Measurements from ENCODE around the gene PLXNA4.
"Not testable (repeated sequence)": the region's sequence is repeated elsewhere in the genome, so short reads cannot be mapped to it uniquely, and the experiment has no call there.

DNA sequence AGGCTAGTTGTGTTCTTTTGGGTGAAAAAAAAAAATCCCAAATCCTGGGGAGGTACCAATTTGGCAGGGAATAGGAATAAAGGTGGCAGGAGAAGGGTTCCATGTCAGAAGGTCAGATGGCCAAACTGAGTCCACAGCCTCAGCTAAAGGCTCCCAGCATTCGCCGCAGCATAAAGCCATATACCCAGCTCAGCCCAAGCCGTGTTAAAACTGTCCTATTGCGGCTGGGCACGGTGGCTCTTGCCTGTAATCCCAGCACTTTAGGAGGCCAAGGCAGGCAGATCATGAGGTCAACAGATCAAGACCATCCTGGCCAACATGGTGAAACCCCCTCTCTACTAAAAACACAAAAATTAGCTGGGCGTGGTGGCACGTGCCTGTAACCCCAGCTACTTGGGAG lies 410.6 kb downstream of the PLXNA4 start:
- TF ChIP-seq, protein P1, sequence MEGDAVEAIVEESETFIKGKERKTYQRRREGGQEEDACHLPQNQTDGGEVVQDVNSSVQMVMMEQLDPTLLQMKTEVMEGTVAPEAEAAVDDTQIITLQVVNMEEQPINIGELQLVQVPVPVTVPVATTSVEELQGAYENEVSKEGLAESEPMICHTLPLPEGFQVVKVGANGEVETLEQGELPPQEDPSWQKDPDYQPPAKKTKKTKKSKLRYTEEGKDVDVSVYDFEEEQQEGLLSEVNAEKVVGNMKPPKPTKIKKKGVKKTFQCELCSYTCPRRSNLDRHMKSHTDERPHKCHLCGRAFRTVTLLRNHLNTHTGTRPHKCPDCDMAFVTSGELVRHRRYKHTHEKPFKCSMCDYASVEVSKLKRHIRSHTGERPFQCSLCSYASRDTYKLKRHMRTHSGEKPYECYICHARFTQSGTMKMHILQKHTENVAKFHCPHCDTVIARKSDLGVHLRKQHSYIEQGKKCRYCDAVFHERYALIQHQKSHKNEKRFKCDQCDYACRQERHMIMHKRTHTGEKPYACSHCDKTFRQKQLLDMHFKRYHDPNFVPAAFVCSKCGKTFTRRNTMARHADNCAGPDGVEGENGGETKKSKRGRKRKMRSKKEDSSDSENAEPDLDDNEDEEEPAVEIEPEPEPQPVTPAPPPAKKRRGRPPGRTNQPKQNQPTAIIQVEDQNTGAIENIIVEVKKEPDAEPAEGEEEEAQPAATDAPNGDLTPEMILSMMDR (IDR thresholded peaks at IDR 0.05) = not testable (repeated sequence)
- TF ChIP-seq POLR2A (IDR thresholded peaks at IDR 0.05) = not testable (repeated sequence)

All from lower leg skin (tissue), 3 donors.